GM21528 (cell line): Measurements from ENCODE around the gene NAB2.

Experiments
- ATAC-seq: cut with Tn5 transposase; IDR thresholded peaks from one replicate; pipeline ENCODE4 v1.9.1; 2021; ENCODE audit warnings: mild to moderate bottlenecking, moderate library complexity; ENCODE audit not compliant: unreplicated experiment, low FRiP score

The NAB2 gene

DNA sequence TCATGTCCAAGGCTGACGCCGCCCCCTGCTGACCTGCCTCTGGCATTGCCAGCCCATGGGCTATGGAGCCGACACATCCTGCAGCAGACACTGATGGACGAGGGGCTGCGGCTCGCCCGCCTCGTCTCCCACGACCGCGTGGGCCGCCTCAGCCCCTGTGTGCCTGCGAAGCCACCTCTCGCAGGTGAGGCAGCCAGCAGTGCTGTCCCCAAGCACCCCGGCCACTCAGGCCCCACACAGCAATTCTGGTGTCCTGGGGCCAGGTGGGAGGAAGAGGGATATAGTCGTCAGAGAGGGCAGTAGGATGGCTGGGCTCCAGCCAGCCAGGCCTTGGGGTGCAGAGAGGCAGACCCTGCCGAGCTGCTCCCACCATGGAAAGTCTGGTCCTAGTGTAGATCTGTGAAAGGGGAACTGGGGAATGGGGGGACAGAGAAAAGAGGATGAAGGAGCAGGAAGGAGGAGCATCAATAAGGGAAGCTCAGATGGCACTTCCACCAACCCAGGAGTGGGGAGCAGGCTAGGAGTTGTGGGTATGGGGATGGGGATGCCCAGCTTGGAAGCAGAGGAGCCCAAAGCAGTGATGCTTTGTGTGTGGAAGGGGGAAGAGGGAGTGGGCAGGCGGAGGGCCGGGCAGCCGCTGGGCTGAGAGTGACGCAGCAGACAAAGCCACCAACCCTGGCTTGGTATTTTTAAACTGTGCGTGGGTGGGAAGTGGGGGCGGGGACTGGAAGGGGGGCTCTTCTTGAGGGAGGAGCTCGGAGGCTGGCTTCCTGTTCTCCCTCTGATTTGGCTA is 4.7 kb downstream of the NAB2 start:
- ATAC-seq: no peak

- no peak for ATAC-seq
Measured at GRCh38 chr12:57094208-57095160, 5.6 kb downstream of the NAB2 start.

- no peak for ATAC-seq
Measured at GRCh38 chr12:57095440-57095839, 6.5 kb downstream of the NAB2 start.

DNA sequence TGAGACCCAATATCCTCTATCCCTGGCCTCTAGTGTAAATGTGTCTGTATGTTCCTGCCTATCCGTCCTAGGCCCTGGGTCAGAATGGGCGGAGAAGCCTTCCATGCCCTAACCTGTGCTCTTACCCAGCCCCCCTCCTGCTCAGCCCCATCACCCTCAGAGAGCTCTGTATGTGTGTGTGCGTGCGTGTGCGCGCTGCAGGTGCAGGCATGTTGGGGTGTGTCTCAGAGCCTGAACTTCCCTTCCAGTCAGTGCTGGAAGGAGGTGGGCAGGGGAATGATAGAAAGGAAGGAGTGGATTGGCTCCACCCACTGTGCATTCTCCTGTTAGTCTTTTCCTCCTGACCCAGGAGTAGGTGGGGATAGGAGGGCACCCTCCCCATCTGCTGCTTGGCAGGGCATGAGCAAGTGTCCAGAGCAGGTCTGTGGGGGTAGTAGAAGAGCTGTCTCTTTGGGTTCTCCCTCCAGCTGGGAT is 7.2 kb downstream of the NAB2 start:
- no peak for ATAC-seq

GRCh38 chr12:57096748-57097553 is 8.0 kb downstream of the NAB2 start:
- ATAC-seq: no peak

GRCh38 chr12:57097554-57097835 is 8.6 kb downstream of the NAB2 start:
- ATAC-seq: no peak

DNA sequence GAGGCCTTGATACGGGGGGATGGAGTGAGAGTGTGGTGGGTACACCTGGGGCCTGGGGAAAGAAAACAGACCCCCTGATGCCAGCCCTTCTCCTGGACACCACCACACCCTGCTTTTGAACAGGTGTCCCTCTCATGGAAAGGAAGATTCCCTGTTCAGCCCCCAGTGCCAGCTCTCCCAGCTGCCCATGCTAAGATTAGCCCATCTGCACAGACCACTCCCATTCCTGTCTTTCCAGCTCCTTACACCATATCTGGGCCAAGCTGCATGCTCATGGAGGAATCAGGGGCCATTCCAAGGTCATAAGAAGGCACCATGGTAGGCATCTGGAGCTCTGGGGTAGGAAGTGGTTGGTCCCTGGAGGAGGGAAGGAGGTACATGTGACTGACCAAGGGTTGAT is 9.6 kb downstream of the NAB2 start:
- ATAC-seq: no peak

DNA sequence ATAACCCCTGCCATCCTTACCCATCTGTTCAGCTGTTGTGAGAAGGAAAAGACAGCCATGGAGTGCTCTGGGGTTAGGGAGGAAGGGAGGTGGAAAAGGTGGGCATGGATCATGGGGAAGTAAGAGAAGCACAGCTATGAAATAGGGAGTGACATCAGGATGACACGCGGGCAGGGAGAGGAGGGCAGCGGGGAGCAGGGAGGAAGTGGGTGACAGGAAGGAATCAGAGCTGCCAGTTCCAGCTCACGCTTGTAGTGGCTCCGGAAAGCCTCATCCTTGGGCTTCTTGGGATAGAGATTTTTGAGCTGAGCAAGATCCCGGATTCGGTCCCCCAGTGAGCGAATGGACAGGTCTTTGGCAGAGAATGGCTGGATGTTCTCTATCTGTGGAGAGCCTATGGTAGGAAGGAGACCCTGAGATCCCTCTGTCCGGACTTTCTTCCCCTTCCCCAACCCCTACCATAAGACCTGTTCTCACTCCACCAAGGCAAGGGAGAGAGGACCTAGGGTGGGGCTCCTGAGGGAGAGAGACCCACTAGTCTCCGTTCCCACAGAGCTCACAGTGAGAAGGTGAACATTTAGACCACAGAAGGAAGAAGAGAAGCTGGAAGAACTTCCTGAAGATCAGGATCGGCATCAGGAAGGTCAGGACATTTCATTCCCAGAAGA is 10.3 kb downstream of the NAB2 start:
- ATAC-seq: no peak

DNA sequence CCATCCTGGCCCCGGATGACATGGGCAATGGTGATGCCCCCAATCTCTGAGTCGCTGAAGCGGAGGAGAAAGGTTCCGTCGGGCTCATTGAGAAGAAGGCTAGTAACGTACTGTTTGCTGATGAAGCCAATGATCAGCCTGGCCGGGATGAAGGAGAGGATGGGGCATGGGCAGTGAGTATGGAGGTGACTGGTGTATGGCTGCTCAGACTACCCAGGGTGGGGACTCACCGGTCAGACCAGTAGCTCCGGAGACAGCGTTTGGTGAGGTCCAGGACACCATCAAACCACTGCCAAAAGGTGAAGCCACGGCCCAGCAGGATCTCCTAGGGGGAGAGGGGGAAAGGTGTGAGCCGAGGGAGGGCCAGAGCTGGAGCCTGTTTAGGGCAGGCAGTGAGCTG is 10.9 kb downstream of the NAB2 start:
- no peak for ATAC-seq

- ATAC-seq: no peak
Measured at GRCh38 chr12:57101892-57102695, 13.2 kb downstream of the NAB2 start.

DNA sequence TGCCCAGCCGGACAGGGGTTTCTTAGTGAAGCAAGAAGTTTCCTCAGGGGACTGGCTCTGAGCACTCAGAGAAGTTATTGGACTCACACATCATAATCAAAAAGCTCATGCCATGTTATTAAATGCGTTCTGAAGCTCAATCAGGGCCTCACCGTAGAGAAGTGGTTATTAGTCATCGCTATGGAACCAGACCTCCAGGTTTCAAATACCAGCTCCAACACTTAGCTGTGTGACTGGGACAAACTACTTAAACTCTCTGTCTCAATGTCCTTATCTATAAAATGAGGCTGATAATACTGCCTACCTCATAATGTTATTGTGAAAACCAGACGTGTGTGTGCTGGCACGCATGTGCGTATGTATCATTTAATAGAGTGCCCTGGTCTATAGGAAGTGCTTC is 14.9 kb downstream of the NAB2 start:
- no peak for ATAC-seq

DNA sequence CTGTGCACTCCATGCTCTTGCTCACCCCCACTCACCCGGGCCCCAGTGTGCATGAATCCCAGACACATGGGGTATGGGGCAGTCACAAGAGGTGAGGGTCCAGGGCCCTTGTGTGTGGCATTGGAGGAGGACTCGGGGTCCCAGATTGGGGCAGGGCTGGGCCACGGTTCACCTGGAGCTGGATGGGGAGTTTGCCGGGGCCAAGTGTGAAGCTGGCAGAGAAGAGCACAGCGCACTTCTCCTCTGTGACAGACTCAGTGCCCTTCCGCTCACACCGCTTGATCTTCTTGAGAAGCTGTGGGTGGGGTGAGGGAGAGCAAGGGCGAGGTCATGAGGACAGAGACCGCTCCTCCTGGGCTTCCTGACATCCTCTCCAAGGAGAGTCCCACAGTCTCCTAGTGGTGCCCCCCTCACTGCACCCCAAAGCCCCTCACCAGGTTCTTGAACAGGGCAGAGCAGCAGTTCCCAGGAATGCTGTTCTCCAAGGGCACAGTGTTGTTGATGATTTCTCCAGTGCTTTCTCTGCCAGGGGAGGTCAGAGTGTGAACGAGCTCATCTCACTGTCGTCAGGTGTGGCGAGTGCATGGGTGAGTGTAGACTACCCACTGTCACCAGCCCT is 15.5 kb downstream of the NAB2 start:
- ATAC-seq: no peak

GRCh38 chr12:57105011-57105753 is 16.3 kb downstream of the NAB2 start:
- ATAC-seq: no peak

DNA sequence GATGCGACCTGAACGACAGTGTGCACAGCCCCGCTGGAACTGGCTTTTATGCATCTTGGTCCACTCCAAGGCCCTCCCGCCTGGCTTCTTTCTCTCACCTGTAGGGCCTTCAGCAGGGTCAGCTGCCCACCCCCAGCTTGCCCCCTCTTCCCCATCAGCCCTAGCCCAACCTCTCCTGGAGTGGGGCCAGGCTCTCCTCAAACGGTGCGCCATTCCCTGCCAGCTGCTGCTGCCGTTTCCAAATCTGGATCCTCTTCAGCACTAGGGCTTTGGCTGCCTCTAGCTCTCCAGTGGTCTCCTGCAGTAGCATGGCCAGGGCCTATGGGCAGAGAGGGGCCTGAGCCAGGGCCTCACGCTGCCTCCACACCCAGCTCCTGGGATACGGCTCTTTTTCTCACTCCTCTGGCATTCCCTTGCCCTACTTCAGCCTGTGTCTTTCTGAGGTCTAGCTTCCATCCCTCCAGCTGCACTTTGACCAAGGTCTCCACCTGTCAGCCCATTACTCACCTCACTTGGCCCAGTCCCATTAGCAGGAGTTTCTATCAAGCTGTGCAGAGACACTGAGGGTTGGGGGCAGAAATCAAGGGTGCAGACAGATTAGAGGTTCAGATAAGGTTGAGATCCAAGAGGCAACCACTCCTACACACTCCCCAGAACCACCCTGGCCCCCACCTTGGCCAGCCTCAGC is 17.3 kb downstream of the NAB2 start:
- no peak for ATAC-seq

DNA sequence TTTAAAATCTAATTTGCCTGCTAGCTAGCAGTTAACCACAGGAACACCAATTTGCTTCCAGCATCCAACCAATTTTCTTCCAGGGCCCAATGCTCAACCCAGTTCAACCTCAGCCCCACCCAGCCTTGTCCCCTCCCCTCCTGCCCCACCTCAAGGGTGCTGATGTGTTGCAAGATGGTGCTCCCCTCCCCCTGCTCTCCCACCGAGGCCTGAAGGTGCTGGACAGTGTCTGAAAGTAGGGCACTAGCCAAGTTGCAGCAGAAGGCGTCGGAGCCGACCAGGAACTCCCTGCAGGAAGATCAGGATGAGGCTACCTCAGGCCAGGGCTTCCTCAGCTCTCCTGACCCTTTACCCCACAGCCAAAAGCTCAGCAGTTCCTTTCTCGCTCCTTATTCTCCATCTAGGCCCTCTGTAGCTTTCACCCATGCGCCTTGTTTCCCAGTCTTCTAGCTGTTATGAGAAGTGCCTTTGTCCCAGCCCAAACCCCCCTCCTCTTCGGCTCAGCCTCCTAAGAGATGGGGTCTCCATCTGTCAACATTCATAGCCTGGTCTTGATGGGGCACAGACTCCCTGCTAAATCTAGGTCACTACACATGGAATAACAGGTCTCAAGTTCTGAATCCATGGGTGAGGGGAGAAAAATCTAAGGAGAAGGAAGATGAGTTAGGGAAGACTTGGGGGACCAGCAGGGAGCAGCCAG is 18.7 kb downstream of the NAB2 start:
- no peak for ATAC-seq

DNA sequence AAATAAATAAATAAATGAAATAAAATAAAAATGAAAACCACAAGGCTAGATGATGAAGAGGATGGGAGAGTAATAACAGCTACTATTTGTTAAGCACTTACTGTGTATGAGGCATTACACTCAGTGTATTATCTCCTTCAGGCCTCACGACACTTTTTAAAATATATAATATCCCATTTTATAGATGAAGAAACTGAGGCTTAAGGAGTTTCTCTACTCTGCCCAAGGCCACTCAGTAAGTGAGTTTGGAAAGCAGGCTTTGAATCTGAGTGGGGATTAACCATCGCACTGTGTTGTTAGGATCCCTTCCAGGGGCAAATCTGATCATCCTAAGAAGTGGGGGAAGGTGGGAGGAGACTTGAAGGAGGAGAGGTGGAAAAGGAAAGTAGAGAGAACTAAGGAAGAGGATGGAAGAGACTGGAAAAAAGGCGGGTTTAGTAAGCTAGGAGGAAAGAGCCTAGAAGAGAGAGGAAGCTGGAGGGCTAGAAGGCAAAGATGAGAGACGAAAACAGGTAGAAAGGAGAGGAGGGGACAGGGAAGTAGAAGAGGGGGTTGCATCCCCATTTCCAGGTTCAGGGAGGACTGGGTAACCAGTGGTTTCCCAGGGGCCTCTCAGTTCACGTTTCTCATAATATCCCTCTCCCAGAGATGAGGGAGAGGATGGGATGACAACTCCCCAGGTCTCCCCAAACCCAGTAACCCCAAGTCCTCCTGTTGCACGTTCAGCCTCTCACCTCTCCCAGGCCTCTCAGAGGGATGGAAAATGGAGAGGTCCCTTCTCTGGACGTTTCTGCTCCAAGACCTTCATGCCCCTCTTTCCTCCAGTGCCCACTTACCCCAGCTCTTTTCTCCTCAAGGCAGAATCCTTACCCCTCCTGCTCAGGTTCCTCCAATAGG is 20.5 kb downstream of the NAB2 start:
- ATAC-seq: no peak
